HG02938 (cell line): ENCODE results near the gene ARHGDIB.

Source experiments
- ATAC-seq: cut with Tn5 transposase; IDR thresholded peaks from one replicate; pipeline ENCODE4 v1.9.1; 2021; ENCODE audit warnings: mild to moderate bottlenecking, moderate library complexity; ENCODE audit not compliant: unreplicated experiment

The ARHGDIB gene

GRCh38 chr12:14901228-14901562 is 60.2 kb downstream of the ARHGDIB start:
- no peak for ATAC-seq

GRCh38 chr12:14900521-14901227 is 60.7 kb downstream of the ARHGDIB start:
- no peak for ATAC-seq

DNA sequence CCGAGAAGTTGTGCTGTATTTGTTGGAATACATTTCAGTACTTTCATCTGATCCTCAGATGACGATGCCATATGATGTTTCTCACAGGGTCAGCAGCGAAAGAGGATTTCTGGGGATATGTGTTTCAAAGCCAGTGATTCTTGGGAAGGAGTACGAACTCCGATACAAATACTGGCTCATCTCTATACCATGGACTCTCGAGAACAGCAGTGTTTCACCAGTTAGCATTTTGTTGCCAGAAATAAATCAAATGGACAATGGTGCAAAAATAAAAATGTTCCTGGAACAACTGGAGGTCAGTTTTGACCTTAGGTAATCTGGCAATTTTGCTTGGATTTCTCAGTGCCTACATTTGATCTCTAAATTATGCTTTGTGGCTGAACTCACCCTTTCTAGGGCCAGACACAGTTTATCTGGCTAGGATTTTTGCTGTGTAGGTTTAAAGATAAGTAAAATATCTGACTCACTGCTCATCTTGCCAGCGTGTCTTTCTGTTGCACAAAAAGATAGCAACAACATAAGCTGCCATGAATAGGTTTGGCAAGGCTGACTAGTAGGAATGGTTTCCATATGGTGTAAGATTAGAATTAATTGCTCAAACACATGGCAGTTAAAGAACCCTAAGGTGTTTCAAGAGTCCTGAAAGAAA is 64.8 kb downstream of the ARHGDIB start:
- no peak for ATAC-seq

- ATAC-seq: no peak
These were observed 67.7 kb downstream of the ARHGDIB start for GRCh38 chr12:14893506-14894250.

GRCh38 chr12:14892726-14893505 is 68.5 kb downstream of the ARHGDIB start:
- ATAC-seq: no peak
